GM18907 (cell line): ENCODE measurements around the gene UVSSA.
"Not testable (repeated sequence)": the region's sequence is repeated elsewhere in the genome, so short reads cannot be mapped to it uniquely, and the experiment has no call there.

ENCODE experiments used
- ATAC-seq: cut with Tn5 transposase; IDR thresholded peaks from one replicate; pipeline ENCODE4 v1.9.1; 2021; ENCODE audit warnings: mild to moderate bottlenecking, moderate library complexity; ENCODE audit not compliant: unreplicated experiment

The UVSSA gene

GRCh38 chr4:1316537-1317168 is 30.4 kb upstream of the UVSSA start:
- ATAC-seq = no peak

- ATAC-seq = no peak
These were observed 29.6 kb upstream of the UVSSA start for GRCh38 chr4:1317177-1318045.

- ATAC-seq = no peak
These were observed 29.0 kb upstream of the UVSSA start for GRCh38 chr4:1318046-1318375.

DNA sequence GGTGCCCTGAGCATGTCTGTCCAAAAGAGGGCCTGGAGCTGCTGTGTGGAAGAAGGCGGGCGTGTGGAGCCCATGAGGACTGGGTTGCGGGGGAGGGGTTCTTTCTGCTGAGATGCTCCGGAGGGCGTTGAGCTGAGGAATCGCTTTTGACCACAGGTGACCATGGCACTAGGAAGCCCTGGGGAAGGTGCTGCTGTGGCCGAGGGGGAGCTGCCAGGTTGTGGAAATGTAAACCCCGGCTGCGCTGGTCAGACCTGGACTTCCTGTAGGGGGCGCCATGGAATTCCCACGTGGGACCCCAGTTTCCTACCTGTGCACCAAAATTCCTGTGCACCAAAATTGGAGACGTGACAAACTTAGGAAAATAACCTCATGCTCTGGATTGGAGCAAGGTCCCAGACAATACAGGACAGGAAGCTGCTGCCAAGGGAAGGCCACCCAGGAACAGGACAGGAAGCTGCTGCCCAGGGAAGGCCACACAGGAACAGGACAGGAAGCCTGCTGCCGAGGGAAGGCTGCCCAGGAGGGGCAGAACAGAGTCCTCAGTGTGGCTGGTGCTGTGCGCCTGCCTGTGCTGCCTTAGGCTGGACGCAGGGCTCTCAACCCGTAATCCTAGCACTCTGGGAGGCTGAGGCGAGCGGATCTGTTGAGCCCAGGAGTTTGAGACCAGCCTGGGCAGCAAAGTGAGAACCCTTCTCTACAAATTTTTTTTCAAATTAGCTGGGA is 28.4 kb upstream of the UVSSA start:
- no peak for ATAC-seq

DNA sequence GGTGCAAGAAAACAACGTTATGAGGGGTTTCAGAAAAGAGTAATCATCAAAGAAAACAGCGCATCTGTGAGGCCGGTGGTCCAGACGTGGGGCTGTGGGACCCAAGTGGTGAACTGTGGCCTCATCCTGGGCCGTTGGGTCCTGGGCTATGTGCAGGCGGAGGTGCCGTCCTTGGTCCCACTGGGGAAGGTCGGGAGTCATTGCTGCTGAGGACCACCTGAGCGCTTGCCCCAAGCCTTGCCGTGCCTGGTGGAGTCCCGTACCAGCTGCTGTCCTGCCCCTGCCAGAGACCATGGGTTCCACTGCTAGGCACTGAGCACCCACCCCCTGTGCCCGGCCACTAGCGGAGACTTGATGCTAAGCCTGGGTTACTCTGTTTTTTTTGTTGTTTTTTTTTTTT is 25.5 kb upstream of the UVSSA start:
- ATAC-seq = no peak

- ATAC-seq = no peak
These were observed 24.9 kb upstream of the UVSSA start for GRCh38 chr4:1321946-1322650.

- ATAC-seq = no peak
These were observed 23.8 kb upstream of the UVSSA start for GRCh38 chr4:1323280-1323634.

- ATAC-seq = no peak
These were observed 23.2 kb upstream of the UVSSA start for GRCh38 chr4:1323635-1324442.

DNA sequence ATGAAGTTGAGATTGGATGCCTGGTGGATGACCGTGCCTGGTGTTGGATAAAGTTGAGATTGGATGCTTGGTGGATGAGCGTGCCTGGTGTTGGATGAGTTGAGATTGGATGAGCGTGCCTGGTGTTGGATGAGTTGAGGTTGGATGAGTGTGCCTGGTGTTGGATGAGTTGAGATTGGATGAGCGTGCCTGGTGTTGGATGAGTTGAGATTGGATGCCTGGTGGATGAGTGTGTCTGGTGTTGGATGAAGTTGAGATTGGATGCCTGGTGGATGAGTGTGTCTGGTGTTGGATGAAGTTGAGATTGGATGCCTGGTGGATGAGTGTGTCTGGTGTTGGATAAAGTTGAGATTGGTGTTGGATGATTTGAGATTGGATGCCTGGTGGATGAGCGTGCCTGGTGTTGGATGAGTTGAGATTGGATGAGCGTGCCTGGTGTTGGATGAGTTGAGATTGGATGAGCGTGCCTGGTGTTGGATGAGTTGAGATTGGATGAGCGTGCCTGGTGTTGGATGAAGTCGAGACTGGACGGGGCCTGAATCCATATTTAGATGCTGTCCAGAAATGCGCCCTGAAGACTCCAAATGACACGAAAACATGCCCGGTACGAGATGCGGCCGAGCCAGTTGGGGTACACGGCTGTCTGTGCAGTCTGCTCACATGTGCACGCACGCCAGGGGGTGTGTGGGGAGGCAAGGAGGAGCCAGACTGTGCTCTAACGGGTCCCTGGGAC is 22.4 kb upstream of the UVSSA start:
- ATAC-seq = not testable (repeated sequence)

DNA sequence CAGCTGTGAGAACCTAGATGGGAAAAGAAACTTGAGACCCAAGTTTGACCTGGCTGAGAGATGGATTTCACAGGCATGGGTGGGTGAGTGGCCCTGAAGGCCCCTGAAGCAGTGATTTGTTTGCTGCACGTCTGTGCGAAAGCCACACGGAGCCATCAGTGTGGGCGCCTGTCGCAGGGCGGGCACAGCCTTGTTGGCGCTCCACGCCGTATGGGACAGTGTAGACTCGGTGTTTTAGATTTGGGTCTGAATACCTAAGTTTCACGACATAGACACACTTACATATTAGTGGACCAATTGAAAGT is 21.9 kb upstream of the UVSSA start:
- ATAC-seq = no peak

DNA sequence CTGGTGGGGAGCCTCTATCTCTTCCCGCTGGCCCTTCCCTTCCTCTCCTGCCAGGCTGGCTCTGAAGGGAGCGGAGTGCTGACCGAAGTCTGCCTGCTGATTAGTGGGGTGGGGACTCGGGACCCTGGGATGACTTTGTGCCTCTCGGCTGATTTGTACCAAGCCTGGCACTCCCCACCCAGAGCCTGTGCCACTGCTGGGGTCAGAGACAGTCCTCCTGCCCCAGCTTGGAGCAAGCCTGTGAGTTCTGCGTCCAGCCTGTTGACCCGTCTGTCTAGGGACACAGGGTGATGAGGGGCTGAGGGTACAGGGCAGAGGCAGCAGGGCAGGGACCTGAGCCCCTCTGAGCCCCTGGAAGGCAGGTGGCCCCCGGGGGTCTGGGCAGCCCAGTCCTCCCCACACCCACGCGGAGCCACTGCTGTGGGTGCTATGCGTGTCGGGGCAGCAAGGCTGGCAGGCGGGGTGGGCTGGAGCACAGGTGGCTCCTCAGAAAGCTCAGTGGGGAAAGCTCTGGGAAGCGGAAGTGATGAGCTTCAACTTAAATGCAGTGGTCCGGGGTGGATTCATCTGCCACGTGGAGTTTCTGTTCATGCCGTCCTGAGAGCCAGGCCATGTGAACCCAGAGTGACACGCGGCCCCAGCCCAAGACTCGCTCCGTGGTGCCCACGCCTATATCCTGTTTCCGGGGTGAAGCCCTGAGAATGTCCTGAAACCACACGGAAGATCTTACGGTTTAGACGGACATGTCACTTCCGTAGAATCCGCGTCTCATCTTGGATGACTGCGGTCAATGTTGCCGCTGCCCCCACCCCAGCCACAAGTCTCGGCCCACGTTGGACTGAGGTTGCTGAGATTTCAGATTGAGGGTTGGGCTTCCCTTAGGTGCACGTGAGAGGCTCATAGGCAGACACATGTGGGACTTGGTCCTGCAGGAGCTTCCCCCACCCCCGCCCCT is 21.1 kb upstream of the UVSSA start:
- ATAC-seq = no peak

- no peak for ATAC-seq
These were observed 20.1 kb upstream of the UVSSA start for GRCh38 chr4:1326751-1327525.

GRCh38 chr4:1327526-1328266 is 19.3 kb upstream of the UVSSA start:
- ATAC-seq = no peak

GRCh38 chr4:1328267-1329155 is 18.5 kb upstream of the UVSSA start:
- ATAC-seq = no peak

DNA sequence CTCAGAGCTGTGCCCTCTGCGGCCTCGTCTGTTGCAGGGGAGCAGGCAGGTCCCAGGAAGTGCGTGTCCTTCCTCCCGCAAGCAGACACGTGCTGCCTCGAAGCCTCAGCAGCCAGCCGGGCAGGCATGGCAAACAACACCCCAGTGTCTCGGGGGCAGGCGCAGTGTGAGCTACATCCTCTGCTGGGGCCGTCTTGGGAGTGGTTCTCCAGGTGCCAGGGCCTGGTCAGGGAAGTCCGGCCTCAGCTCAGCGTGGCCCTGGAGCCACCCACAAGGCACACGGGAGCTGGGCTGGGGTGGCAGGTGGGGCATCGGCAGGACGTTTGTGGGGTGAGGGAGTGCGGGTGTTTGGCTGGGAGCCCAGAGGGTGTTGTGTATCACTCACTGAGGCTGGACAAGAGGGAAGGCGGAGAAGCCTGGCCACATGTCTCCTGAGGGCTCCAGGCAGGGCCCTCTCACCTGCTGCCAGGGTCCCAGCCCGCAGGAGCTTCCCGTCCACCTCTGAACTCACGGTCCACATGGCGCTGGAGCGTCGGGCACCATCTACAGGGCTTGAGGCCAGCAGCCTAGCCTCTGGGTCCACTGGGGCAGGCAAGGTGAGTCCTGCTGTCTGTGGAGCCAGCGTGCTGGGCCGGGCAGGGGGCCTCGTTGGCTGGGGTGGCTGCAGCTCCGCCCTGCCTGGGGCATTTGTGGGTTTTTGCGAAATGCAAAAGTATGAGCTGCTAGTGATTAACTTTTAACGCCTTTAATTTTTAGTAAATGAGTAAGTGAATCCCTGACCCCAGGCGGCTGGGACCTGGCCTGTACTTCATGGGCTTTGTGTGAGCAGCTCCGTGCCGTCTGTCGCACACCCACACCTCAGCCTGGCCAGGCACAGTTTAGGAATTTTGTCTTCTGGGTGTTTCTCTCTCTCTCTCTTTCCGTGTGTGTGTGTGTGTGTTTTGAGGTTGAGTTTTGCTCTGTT is 17.3 kb upstream of the UVSSA start:
- ATAC-seq = no peak
